HG03378 (cell line): ENCODE results near the gene DBN1.

Experiments
- ATAC-seq: cut with Tn5 transposase; IDR thresholded peaks from one replicate; pipeline ENCODE4 v1.9.1; 2021; ENCODE audit warnings: mild to moderate bottlenecking, moderate library complexity; ENCODE audit not compliant: unreplicated experiment

DBN1 gene

DNA sequence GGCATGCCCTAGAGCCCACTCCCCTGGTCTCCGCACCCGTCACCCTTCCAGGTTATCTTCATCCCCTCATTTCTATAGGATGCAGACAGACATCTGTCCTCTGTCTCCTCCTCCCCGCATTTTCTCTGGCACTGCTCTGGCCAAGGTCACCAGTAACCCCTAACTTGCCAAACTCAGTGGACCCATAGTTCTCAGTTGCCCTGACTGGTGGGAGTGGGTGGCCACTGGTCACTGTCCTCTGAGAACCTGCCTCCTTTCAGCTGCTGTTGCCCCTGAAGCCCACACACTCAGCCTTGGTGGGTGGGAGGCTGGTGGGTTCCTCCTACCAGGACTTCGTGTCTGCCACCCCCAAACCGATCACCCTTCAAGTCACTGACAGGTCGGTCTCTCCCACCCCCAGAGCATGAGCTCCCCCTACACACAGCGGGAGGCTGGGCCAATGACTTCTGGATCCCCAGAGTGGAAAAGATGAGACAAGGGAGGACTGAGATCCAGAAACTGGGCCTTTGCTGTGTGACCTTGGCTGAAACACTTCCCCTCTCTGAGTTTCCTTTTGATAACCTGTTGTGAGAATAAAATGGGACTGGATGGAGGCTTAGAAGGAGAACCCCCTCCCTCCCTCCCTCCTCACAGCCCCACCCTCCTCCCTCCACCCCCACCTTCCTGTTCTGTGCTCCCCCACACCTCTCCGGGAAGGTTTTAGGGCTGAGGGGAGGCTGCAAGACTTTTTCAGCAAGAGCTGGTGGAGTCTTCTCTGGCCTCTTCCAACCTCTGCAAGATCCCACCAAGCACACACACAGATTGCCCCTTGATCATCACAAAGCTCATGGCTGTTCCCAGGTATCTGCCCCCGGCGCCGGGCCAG lies 2.4 kb upstream of the DBN1 start:
- no peak for ATAC-seq

- ATAC-seq: no peak
Measured at GRCh38 chr5:177474846-177475562, 1.6 kb upstream of the DBN1 start.

GRCh38 chr5:177474002-177474476 lies 605 bp upstream of the DBN1 start:
- no peak for ATAC-seq

DNA sequence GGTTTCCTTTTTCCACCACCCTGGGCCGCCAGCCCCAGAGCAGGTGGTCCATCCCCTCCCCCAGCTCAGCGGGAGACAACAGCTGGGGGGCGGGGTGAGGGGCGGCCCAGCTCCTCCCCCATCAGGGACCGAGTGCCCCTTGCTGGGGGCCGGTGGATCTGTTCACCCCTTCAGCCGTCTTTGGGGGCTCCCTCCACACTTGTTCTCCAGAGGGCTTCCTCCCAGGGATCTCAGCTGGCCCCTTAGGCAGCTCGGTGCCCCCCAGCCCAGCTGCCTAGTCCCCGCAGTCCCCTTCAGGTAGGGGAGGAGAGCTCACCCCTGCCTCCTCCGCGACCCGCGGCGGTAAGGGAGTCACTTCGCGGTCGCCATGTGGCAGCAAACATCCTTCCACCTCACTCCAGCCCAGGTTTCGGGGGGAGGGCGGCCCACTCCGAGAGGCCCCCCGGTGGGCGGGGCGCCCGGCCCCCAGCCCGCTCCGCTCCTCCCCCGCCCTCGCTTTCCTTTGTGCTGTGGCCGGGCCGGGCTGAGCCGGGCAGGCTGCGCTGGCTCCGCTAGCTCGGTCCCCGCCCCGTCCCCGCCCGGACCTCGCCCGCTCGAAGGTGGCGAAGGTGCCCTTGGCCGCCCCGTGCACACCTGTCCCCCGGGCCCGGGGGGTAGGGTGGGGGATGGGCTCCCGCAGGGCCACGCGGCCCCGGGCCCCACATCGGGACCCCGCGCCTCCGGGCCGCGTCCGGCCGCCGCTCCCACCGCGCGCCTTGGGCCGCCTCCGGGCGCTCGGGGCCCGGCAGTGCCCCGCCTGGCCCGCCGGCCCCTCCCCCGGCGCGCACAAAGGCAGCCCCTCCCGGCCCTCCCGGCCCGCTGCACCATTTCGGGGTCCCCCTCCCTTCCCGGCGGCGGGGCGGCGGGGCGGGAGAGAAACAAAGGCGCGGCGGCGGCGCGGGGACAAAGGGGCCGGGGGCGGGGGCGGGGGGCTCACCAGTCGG lies 683 bp downstream of the DBN1 start:
- no peak for ATAC-seq

GRCh38 chr5:177471610-177472356 lies 1.7 kb downstream of the DBN1 start:
- no peak for ATAC-seq

DNA sequence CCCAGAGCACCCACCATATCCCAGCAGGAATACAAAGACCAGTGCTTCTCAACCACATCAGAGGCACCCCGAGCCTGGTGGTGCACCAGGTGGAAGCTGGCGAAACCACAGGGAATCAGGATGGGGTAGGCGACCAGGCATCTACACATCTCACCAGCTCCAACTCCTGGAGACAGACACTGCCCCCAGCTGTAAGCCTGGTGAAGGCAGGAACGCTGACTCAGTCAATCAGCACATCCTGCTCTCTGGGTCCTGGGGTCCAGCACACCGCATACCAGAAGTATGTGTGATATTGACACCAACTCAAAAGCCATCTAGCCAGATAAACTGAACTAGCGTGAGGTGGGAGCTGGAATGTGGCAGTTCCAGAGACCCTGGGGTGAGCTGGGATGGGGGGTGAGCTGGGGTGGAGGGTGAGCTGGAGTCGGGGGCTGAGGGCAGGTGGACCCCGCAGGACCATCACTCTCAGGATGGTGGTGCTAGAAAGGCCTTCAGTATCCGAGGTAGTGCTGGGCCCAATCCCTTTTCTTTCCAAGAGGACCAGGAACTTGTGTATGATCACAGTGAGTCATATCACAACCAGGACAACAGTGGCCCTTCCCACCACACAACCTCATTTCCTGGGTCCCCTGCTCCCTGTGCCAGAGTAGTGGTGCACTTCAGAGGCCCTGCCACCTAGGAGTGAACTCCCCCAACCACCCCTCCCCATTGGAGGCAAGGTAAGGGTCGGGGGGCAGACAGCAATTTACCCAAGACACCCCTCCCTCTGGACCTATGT lies 2.5 kb downstream of the DBN1 start:
- no peak for ATAC-seq

GRCh38 chr5:177469750-177470525 lies 3.5 kb downstream of the DBN1 start:
- ATAC-seq: no peak

- no peak for ATAC-seq
Measured at GRCh38 chr5:177468685-177469628, 4.5 kb downstream of the DBN1 start.

DNA sequence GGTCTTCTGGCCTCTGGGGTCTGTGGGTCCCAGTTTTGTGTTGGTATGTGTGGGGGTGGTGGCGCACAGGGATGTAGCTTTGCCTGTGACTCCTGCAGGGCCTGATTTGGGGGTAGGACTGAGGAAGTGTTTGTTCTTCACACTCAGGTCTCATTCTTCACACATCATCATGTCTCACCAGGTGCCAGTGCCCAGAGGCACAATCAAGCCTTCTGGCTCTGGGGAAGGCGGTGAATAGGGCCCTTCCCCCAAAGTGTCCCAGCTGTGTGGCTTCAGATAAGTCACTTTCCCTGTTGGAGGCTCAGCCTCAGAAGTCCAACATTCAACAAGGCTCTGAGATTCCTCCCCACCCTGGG lies 5.1 kb downstream of the DBN1 start:
- ATAC-seq: no peak

DNA sequence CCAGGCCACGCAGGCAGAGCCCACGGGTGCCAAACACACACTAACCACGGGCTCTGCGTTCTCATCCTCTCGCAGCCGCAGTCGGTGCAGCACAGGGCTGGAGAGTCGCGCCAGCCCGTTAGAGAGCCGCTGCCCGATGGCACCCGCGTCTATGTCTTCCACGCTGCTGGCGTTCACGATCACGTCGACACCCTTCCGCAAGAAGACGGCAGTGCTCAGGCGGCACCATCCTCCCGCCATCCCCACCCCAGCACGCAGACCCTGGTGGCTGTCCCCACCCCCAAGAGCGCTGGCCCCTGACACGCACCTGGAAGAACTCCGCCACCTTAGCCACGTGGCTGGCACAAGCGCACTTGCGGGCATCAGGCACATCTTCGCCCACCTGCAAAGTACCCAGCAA lies 6.0 kb downstream of the DBN1 start:
- ATAC-seq: no peak

- ATAC-seq: no peak
Measured at GRCh38 chr5:177466861-177467260, 6.6 kb downstream of the DBN1 start.

- no peak for ATAC-seq
Measured at GRCh38 chr5:177465044-177465443, 8.4 kb downstream of the DBN1 start.

GRCh38 chr5:177462021-177462670 lies 11.3 kb downstream of the DBN1 start:
- no peak for ATAC-seq

GRCh38 chr5:177459819-177460628 lies 13.4 kb downstream of the DBN1 start:
- ATAC-seq: no peak

DNA sequence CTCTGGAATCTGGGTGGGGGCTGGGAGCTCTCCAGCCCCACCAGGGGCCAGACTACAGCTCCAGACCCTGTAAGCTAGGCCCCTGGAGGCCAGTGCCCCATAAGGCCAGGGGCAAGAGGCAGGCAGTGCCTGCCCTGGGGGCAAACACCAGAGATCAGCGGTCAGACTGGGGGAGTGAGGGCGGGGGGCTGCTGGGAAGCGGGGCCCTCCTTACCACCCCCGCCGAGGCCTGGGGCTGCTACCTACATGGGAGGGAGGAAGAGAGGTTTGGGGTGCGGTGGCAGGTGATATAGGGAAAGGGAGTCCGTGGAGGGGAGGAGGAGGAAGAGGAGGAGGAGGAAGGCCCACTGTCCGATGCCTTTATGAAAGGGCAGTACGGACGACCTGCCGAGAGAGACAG lies 14.1 kb downstream of the DBN1 start:
- no peak for ATAC-seq

- no peak for ATAC-seq
Measured at GRCh38 chr5:177458912-177459350, 14.5 kb downstream of the DBN1 start.
